Measurements from ENCODE around the gene GYPC.

Gene GYPC

GRCh38 chr2:126652323-126652891 is 3.6 kb upstream of the GYPC start:
- no peak for DNase-seq

- peak in 1 of 2 experiments; percentile 26 for DNase-seq
Measured at GRCh38 chr2:126653109-126653508, 2.8 kb upstream of the GYPC start.

GRCh38 chr2:126653761-126654160 is 2.2 kb upstream of the GYPC start:
- DNase-seq = no peak

- DNase-seq = peak; percentile 32 to 73
Measured at GRCh38 chr2:126655051-126655450, 907 bp upstream of the GYPC start.

GRCh38 chr2:126656431-126657147 is 631 bp downstream of the GYPC start:
- peak; percentile 13 to 66 for DNase-seq

GRCh38 chr2:126657148-126657635 is 1.2 kb downstream of the GYPC start:
- peak; percentile 57 to 66 for DNase-seq

- DNase-seq = peak; percentile 90 to 93
Measured at GRCh38 chr2:126657636-126658318, 1.8 kb downstream of the GYPC start.

- DNase-seq = no peak
Measured at GRCh38 chr2:126658319-126658904, 2.5 kb downstream of the GYPC start.

- peak; percentile 34 to 59 for DNase-seq
Measured at GRCh38 chr2:126658905-126659561, 3.1 kb downstream of the GYPC start.

- DNase-seq = no peak
Measured at GRCh38 chr2:126659562-126660467, 3.9 kb downstream of the GYPC start.

GRCh38 chr2:126660971-126661370 is 5.0 kb downstream of the GYPC start:
- no peak for DNase-seq

- no peak for DNase-seq
Measured at GRCh38 chr2:126661702-126662500, 5.9 kb downstream of the GYPC start.

GRCh38 chr2:126662621-126663020 is 6.7 kb downstream of the GYPC start:
- no peak for DNase-seq

- no peak for DNase-seq
Measured at GRCh38 chr2:126663184-126663963, 7.4 kb downstream of the GYPC start.

GRCh38 chr2:126664234-126664633 is 8.3 kb downstream of the GYPC start:
- DNase-seq = no peak

- no peak for DNase-seq
Measured at GRCh38 chr2:126664639-126665038, 8.7 kb downstream of the GYPC start.

GRCh38 chr2:126665483-126665882 is 9.5 kb downstream of the GYPC start:
- DNase-seq = no peak

GRCh38 chr2:126668254-126668653 is 12.3 kb downstream of the GYPC start:
- DNase-seq = no peak

- no peak for DNase-seq
Measured at GRCh38 chr2:126669772-126670171, 13.8 kb downstream of the GYPC start.

- DNase-seq = no peak
Measured at GRCh38 chr2:126671488-126671887, 15.5 kb downstream of the GYPC start.
